Endothelial cell of umbilical vein (primary cell): ENCODE results near the gene RPAP3. TPM values are rescaled to one million over a fixed set of nuclear protein-coding genes. Genes with fewer than 3 reads are reported as not detected.

Experiments used
- BruUV-seq: library from RNA; stranded (reverse); fragments of 400-500 nt; replicated peaks from 2 replicates; lab custom pipeline; 2021; lab: Mats Ljungman, UMichigan
- CTCF ChIA-PET: fragments of 300-600, 350-600 bp; sonication (Branson Sonifier 250); formaldehyde crosslinking; loops from one replicate; lab custom pipeline; 2021; ENCODE audit warnings: antibody characterized with exemption, inconsistent platforms; lab: Charles Lee
- POLR2A ChIA-PET: fragments of 300-600, 350-600 bp; sonication (Branson Sonifier 250); formaldehyde crosslinking; loops from one replicate; lab custom pipeline; 2021; ENCODE audit warnings: antibody characterized with exemption, inconsistent platforms; lab: Charles Lee
- DNase-seq: peaks from one replicate; pipeline ENCODE4 v3.0.0-alpha.2; 2011; ENCODE audit warnings: low read depth, low spot score
- FAIRE-seq: peaks from 2 replicates; lab custom pipeline; 2011; peaks lifted over from hg19 to GRCh38; lab: Jason Lieb, UNC
- H2AFZ ChIP-seq: 2 replicates; pipeline ENCODE4 v1.6.0; 2012; ENCODE audit warnings: low read depth, low read length, control low read depth, inconsistent platforms
- H3K27ac ChIP-seq: 2 replicates; pipeline ENCODE4 v1.5.1; 2011; ENCODE audit warnings: low read depth, mild to moderate bottlenecking, control low read depth, low read length, moderate library complexity; ENCODE audit not compliant: insufficient read depth
- H3K27me3 ChIP-seq, 2 experiments: 2 replicates each; pipeline versions ENCODE4 v1.6.0 to v1.6.1; 2011; ENCODE audit warnings: low read length in 2 of 2, mixed read lengths in 1 of 2; ENCODE audit not compliant: control insufficient read depth in 2 of 2, insufficient read depth in 2 of 2
- H3K36me3 ChIP-seq, 2 experiments: 2 replicates in 1 of 2; 3 replicates in 1 of 2; pipeline ENCODE4 v1.5.1; 2011; ENCODE audit warnings: low read length in 2 of 2, mild to moderate bottlenecking in 1 of 2, moderate library complexity in 1 of 2; ENCODE audit not compliant: control insufficient read depth in 2 of 2, insufficient read depth in 2 of 2; ENCODE audit errors: extremely low read depth in 1 of 2
- H3K4me1 ChIP-seq: 3 replicates; pipeline ENCODE4 v1.5.1; 2011; ENCODE audit warnings: mild to moderate bottlenecking, low read length; ENCODE audit not compliant: control insufficient read depth, insufficient read depth; ENCODE audit errors: extremely low read depth
- H3K4me2 ChIP-seq: 2 replicates; pipeline ENCODE4 v1.6.1; 2011; ENCODE audit warnings: low read length, control low read depth, mixed read lengths; ENCODE audit not compliant: insufficient read depth
- H3K4me3 ChIP-seq, 3 experiments: fragments of 200-600 bp in 1 of 3; sonication (generic), shearing (Covaris generic) in 1 of 3; replicated peaks in 1 of 3; 2 replicates each; pipeline ENCODE4 v1.5.1; 2011 to 2016; ENCODE audit warnings: control low read depth in 3 of 3, low read length in 3 of 3, mild to moderate bottlenecking in 2 of 3, inconsistent platforms in 1 of 3, low read depth in 1 of 3, moderate library complexity in 1 of 3; ENCODE audit not compliant: insufficient read depth in 1 of 3
- H3K79me2 ChIP-seq: 2 replicates; pipeline ENCODE4 v1.6.0; 2012; ENCODE audit warnings: low read length, inconsistent platforms; ENCODE audit not compliant: control insufficient read depth, insufficient read depth
- H3K9ac ChIP-seq: replicated peaks from 2 replicates; pipeline ENCODE3; 2011; ENCODE audit warnings: low read length, control low read depth; ENCODE audit not compliant: insufficient read depth; ENCODE audit errors: extremely low read depth
- H3K9me1 ChIP-seq: replicated peaks from 3 replicates; pipeline ENCODE4 v1.6.0; 2011; ENCODE audit warnings: mild to moderate bottlenecking, low read length; ENCODE audit not compliant: control insufficient read depth, insufficient read depth; ENCODE audit errors: extremely low read depth
- H3K9me3 ChIP-seq: replicated peaks from 2 replicates; pipeline ENCODE4 v1.5.1; 2012; ENCODE audit warnings: low read length, inconsistent platforms; ENCODE audit not compliant: control insufficient read depth, insufficient read depth
- H4K20me1 ChIP-seq: replicated peaks from 2 replicates; pipeline ENCODE3; 2011; ENCODE audit warnings: mild to moderate bottlenecking, low read length; ENCODE audit not compliant: control insufficient read depth, insufficient read depth; ENCODE audit errors: extremely low read depth
- CTCF ChIP-seq, 2 donors: IDR thresholded peaks; 1 replicate in 1 of 2; 2 replicates in 1 of 2; pipeline ENCODE4 v1.5.1; 2011; ENCODE audit warnings: low read length in 2 of 2, mild to moderate bottlenecking in 2 of 2, moderate library complexity in 2 of 2, control low read depth in 1 of 2, inconsistent platforms in 1 of 2, low read depth in 1 of 2; ENCODE audit not compliant: insufficient read depth in 1 of 2; ENCODE audit errors: extremely low read depth in 1 of 2
- EZH2 ChIP-seq: IDR thresholded peaks from 2 replicates; pipeline ENCODE4 v1.6.1; 2012; ENCODE audit warnings: borderline replicate concordance, low read depth, mild to moderate bottlenecking, moderate library complexity, low read length, inconsistent platforms; ENCODE audit not compliant: severe bottlenecking
- FOS ChIP-seq: IDR thresholded peaks from 2 replicates; pipeline ENCODE4 v1.6.1; 2011; ENCODE audit warnings: mild to moderate bottlenecking, low read length, moderate library complexity, borderline replicate concordance; ENCODE audit not compliant: insufficient read depth
- GATA2 ChIP-seq: IDR thresholded peaks from 2 replicates; pipeline ENCODE4 v1.7.0; 2011; ENCODE audit warnings: low read depth, mild to moderate bottlenecking, moderate library complexity, mixed read lengths, low read length; ENCODE audit not compliant: insufficient read length, insufficient read depth
- JUN ChIP-seq: IDR thresholded peaks from 2 replicates; pipeline ENCODE4 v1.6.1; 2011; ENCODE audit warnings: borderline replicate concordance, low read depth; ENCODE audit not compliant: insufficient read length, insufficient read depth
- MAX ChIP-seq: IDR thresholded peaks from 2 replicates; pipeline ENCODE4 v1.6.1; 2011; ENCODE audit not compliant: insufficient read depth, insufficient read length
- MYC ChIP-seq: IDR thresholded peaks from one replicate; pipeline ENCODE4 v1.6.1; 2011; ENCODE audit warnings: mild to moderate bottlenecking, low read depth, low read length
- POLR2A ChIP-seq: IDR thresholded peaks from 2 replicates; pipeline ENCODE4 v1.6.1; 2012; ENCODE audit warnings: low read depth, mild to moderate bottlenecking, control low read depth, low read length
- POLR2AphosphoS5 ChIP-seq: IDR thresholded peaks from 2 replicates; pipeline ENCODE4 v1.6.1; 2012; ENCODE audit warnings: low read depth, mild to moderate bottlenecking, control low read depth, low read length, moderate library complexity; ENCODE audit not compliant: insufficient read depth
- dilution Hi-C: fragments of 300-500 bp; cut with MboI; formaldehyde crosslinking; loops from one replicate; pipeline ENCODE4 v1.15.0; 2019; ENCODE audit warnings: low sequenced_read_pairs; ENCODE audit not compliant: extremely low pct_ligation_motif_present
- intact Hi-C: fragments of 100-400 bp; cut with micrococcal nuclease; formaldehyde crosslinking; loops from one replicate; pipeline ENCODE4 v1.10.0; 2022
- polyA plus RNA-seq, 4 experiments: library from polyadenylated mRNA; depleted of rRNA in 3 of 4; stranded (reverse) in 3 of 4; unstranded in 1 of 4; fragments of >200 nt; gene quantifications; 2 replicates each; pipeline versions ENCODE4 v1.2.1 to v1.2.3, GENCODE V29; 2011 to 2012; ENCODE audit warnings: missing spikeins in 1 of 4
- total RNA-seq: library from RNA; stranded (reverse); gene quantifications from 2 replicates; pipeline ENCODE4 v1.2.3, GENCODE V29; 2021

Gene RPAP3
- total and polyA plus RNA-seq, 2 donors (not counting 3 experiments of a cell fraction or from before 2014, with no cell fraction given), result 3.9 to 29.8 TPM

GRCh38 chr12:47687636-47688035, 18.2 kb downstream of the RPAP3 start:
- no peak overlapping the region for H3K27ac ChIP-seq
- BruUV-seq, result no TSS peak
- POLR2A ChIA-PET, result no interaction called here
- no peaks in the 10 kb centered on the region for H3K79me2 ChIP-seq
- DNase-seq, result no peak
- H2AFZ ChIP-seq, result no peak overlapping the region
- no peak overlapping the region for H3K9ac ChIP-seq
- H3K9me3 ChIP-seq, result no peaks in the 10 kb centered on the region
- intact Hi-C loops, result no loop called here
- FAIRE-seq, result no peak
- no peaks in the 10 kb centered on the region for H4K20me1 ChIP-seq
- H3K4me1 ChIP-seq, result no peaks in the 10 kb centered on the region
- H3K36me3 ChIP-seq, result peaks cover 0 to 6% of the 10 kb centered on the region in 2 experiments
- no peak overlapping the region for H3K4me2 ChIP-seq
- no peaks in the 10 kb centered on the region for H3K27me3 ChIP-seq
- H3K9me1 ChIP-seq, result no peaks in the 10 kb centered on the region
- CTCF ChIA-PET, result interaction anchor here (0.9 to 3.2 kb wide), 13 partner anchors 8 to 1013 kb away, joined by 3 to 54 read pairs (median 12); partner anchors contain the start of gene RPAP3
- TF ChIP-seq EZH2, result no peak
- no peak for TF ChIP-seq GATA2
- no peak for TF ChIP-seq CTCF (IDR thresholded peaks at IDR 0.05; ENCODE audit: extremely low read depth in 1 of 2, insufficient read depth in 1 of 2, low read depth in 1 of 2, low read length in 2 of 2)
- TF ChIP-seq MYC, result no peak
- TF ChIP-seq JUN, result no peak
- TF ChIP-seq POLR2AphosphoS5, result no peak
- no peak for TF ChIP-seq POLR2A
- TF ChIP-seq FOS, result no peak
- TF ChIP-seq MAX, result no peak
- dilution Hi-C loops, result no loop called here
- H3K4me3 ChIP-seq, result no peak overlapping the region
